MCF 10A (cell line): ENCODE measurements around the gene PATL1. TPM values are rescaled to one million over a fixed set of nuclear protein-coding genes. Genes with fewer than 3 reads are reported as not detected.

Experiments
- BruUV-seq: library from RNA; stranded (reverse); fragments of 400-500 nt; replicated peaks from 2 replicates; lab custom pipeline; 2021; lab: Mats Ljungman, UMichigan
- CTCF ChIA-PET: fragments of 300-600 bp; sonication (Branson Sonifier 250); formaldehyde crosslinking; extraction: SDS; loops from one replicate; lab custom pipeline; 2021; ENCODE audit warnings: antibody characterized with exemption, inconsistent platforms; lab: Yijun Ruan, JAX
- POLR2A ChIA-PET: fragments of 300-600, 350-650 bp; sonication (Branson Sonifier 250); formaldehyde crosslinking; extraction: SDS; loops from one replicate; lab custom pipeline; 2020; ENCODE audit warnings: antibody characterized with exemption, inconsistent platforms; lab: Yijun Ruan, JAX
- DNase-seq: peaks from one replicate; pipeline ENCODE4 v3.0.0-alpha.2; 2018; ENCODE audit not compliant: unreplicated experiment
- H3K27ac Mint-ChIP-seq: one replicate; pipeline ENCODE4 v1.8.0; 2022; ENCODE audit warnings: mild to moderate bottlenecking, low read depth, mixed read lengths; ENCODE audit not compliant: unreplicated experiment
- H3K27me3 Mint-ChIP-seq: one replicate; pipeline ENCODE4 v1.8.0; 2022; ENCODE audit warnings: mixed read lengths; ENCODE audit not compliant: insufficient read depth, unreplicated experiment
- H3K36me3 Mint-ChIP-seq: one replicate; pipeline ENCODE4 v1.8.0; 2022; ENCODE audit warnings: mild to moderate bottlenecking, moderate library complexity, mixed read lengths; ENCODE audit not compliant: insufficient read depth, unreplicated experiment
- H3K4me1 Mint-ChIP-seq: one replicate; pipeline ENCODE4 v1.8.0; 2022; ENCODE audit warnings: mixed read lengths; ENCODE audit not compliant: insufficient read depth, unreplicated experiment
- H3K4me3 Mint-ChIP-seq: one replicate; pipeline ENCODE4 v1.8.0; 2022; ENCODE audit warnings: mild to moderate bottlenecking, moderate library complexity, mixed read lengths; ENCODE audit not compliant: unreplicated experiment
- H3K9me3 Mint-ChIP-seq: one replicate; pipeline ENCODE4 v1.8.0; 2022; ENCODE audit warnings: mixed read lengths; ENCODE audit not compliant: unreplicated experiment
- intact Hi-C: fragments of 100-400 bp; cut with micrococcal nuclease; formaldehyde crosslinking; loops from 2 replicates; pipeline ENCODE4 v1.14.1; 2022
- total RNA-seq: library from RNA; stranded (reverse); gene quantifications from 2 replicates; pipeline ENCODE4 v1.2.3, GENCODE V29; 2022
- TF ChIP-seq, protein P1 (sequence below): fragments of 200-600 bp; IDR thresholded peaks from one replicate; pipeline ENCODE4 v1.8.0; 2022; ENCODE audit warnings: antibody characterized with exemption, mild to moderate bottlenecking; ENCODE audit not compliant: unreplicated experiment

PATL1 gene
- total RNA-seq, 1 experiment from 2014 or later: 42.6 TPM

GRCh38 chr11:59668188-59668949 lies 468 bp downstream of the PATL1 start:
- H3K27ac Mint-ChIP-seq: peak overlapping the region; percentile 98
- peak; percentile 49 for DNase-seq
- no peaks in the 10 kb centered on the region for H3K27me3 Mint-ChIP-seq

DNA sequence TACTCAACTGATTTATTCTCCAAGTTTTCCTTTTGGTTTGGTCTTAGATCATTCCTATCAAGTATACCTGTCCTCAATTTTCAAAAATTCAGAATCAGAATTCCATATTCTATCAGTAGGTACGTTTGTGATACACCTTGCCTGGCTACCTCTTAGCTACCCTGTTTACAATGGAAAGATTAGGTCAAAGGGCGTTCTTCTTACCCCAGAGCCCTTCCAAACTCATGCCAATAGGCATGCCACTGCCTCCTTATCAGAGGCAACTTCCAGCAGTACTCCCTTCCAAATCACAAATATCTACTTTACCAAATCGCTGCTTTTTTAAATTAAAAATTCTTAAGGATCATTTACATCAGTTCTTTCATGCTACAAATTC lies 1.0 kb downstream of the PATL1 start:
- BruUV-seq: TSS peak; percentile 42
- intact Hi-C loops: loop anchor here (2.0 kb wide), 4 partner anchors 51 to 135 kb away; partner anchors contain the start of gene STX3
- TF ChIP-seq, protein P1, sequence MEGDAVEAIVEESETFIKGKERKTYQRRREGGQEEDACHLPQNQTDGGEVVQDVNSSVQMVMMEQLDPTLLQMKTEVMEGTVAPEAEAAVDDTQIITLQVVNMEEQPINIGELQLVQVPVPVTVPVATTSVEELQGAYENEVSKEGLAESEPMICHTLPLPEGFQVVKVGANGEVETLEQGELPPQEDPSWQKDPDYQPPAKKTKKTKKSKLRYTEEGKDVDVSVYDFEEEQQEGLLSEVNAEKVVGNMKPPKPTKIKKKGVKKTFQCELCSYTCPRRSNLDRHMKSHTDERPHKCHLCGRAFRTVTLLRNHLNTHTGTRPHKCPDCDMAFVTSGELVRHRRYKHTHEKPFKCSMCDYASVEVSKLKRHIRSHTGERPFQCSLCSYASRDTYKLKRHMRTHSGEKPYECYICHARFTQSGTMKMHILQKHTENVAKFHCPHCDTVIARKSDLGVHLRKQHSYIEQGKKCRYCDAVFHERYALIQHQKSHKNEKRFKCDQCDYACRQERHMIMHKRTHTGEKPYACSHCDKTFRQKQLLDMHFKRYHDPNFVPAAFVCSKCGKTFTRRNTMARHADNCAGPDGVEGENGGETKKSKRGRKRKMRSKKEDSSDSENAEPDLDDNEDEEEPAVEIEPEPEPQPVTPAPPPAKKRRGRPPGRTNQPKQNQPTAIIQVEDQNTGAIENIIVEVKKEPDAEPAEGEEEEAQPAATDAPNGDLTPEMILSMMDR: no peak
- Mint-ChIP-seq H3K27me3 (no peaks in the 10 kb centered on the region), H3K4me3 (peak overlapping the region; percentile 95), H3K9me3 (no peaks in the 10 kb centered on the region), H3K27ac (peak overlapping the region; percentile 98), H3K36me3 (peaks cover 44% of the 10 kb centered on the region), H3K4me1 (peaks cover 27% of the 10 kb centered on the region)
- ChIA-PET POLR2A (interaction anchor here (1.1 to 6.6 kb wide), 7 partner anchors 11 to 492 kb away, joined by 3 to 79 read pairs (median 13); partner anchors contain the start of genes OSBP and STX3), CTCF (interaction anchor here (0.6 to 1.1 kb wide), 4 partner anchors 20 to 130 kb away, joined by 3 to 4 read pairs (median 3); no protein-coding TSS in a partner anchor)
- no peak for DNase-seq

More at GRCh38 chr11:59668188-59668949, 468 bp downstream of the PATL1 start:
- ChIA-PET POLR2A (interaction anchor here (0.6 to 6.6 kb wide), 29 partner anchors 9 to 1095 kb away, joined by 3 to 79 read pairs (median 4); partner anchors contain the start of genes MRPL16, OSBP and STX3), CTCF (interaction anchor here (0.6 to 2.6 kb wide), 9 partner anchors 9 to 133 kb away, joined by 3 to 16 read pairs (median 5); partner anchors contain the start of gene STX3)
- Mint-ChIP-seq H3K9me3 (no peaks in the 10 kb centered on the region), H3K4me3 (peak overlapping the region; percentile 95), H3K4me1 (peaks cover 27% of the 10 kb centered on the region), H3K36me3 (peaks cover 38% of the 10 kb centered on the region)
- TF ChIP-seq, protein P1: no peak
- intact Hi-C loops: loop anchor here (2.0 kb wide), 4 partner anchors 52 to 134 kb away; partner anchors contain the start of gene STX3
- no TSS peak for BruUV-seq

GRCh38 chr11:59666969-59667368 lies 1.9 kb downstream of the PATL1 start:
- Mint-ChIP-seq H3K4me1 (peaks cover 27% of the 10 kb centered on the region), H3K9me3 (no peaks in the 10 kb centered on the region), H3K36me3 (peaks cover 52% of the 10 kb centered on the region), H3K4me3 (peak overlapping the region; percentile 95), H3K27ac (no peak overlapping the region), H3K27me3 (no peaks in the 10 kb centered on the region)
- ChIA-PET CTCF (interaction anchor here (0.7 to 1.1 kb wide), 2 partner anchors 23 to 129 kb away, joined by 3 to 4 read pairs; no protein-coding TSS in a partner anchor), POLR2A (interaction anchor here (0.7 to 6.6 kb wide), 8 partner anchors 10 to 492 kb away, joined by 3 to 79 read pairs (median 10); partner anchors contain the start of genes OSBP and STX3)
- TF ChIP-seq, protein P1: no peak
- no TSS peak for BruUV-seq
- DNase-seq: peak; percentile 11
- intact Hi-C loops: no loop called here

- Mint-ChIP-seq H3K4me1 (peaks cover 9% of the 10 kb centered on the region), H3K9me3 (no peaks in the 10 kb centered on the region), H3K4me3 (no peak overlapping the region), H3K36me3 (peaks cover 81% of the 10 kb centered on the region), H3K27me3 (no peaks in the 10 kb centered on the region), H3K27ac (no peak overlapping the region)
- no peak for DNase-seq
- BruUV-seq: no TSS peak
- TF ChIP-seq, protein P1: no peak
- intact Hi-C loops: no loop called here
- ChIA-PET CTCF (interaction anchor here (0.6 kb wide), 1 partner anchor 74 kb away, joined by 3 read pairs; no protein-coding TSS in a partner anchor), POLR2A (interaction anchor here (1.7 kb wide), 1 partner anchor 44 kb away, joined by 6 read pairs; the partner anchor contains the start of gene OSBP)
These were observed 8.2 kb downstream of the PATL1 start for GRCh38 chr11:59660621-59661020.
